HepG2 (cell line): ENCODE data around the gene CPAMD8. TPM values are rescaled to one million over a fixed set of nuclear protein-coding genes. Genes with fewer than 3 reads are reported as not detected.

Experiments used
- AKAP8 ChIP-seq: sonication (generic); formaldehyde crosslinking; IDR thresholded peaks from 2 replicates; pipeline ENCODE4 v1.5.1; 2020; ENCODE audit warnings: mild to moderate bottlenecking, missing genetic modification reagents
- ARID3A ChIP-seq: IDR thresholded peaks from 2 replicates; pipeline ENCODE4 v1.6.1; 2012; ENCODE audit warnings: low read depth, low read length, improper control_type of control experiment
- CCAR2 ChIP-seq: fragments of 200-400 bp; formaldehyde crosslinking; optimal IDR thresholded peaks from 2 replicates; pipeline ENCODE3; 2018; ENCODE audit warnings: low read depth, mild to moderate bottlenecking, low read length, moderate library complexity
- GTF3A ChIP-seq: sonication (generic); formaldehyde crosslinking; conservative IDR thresholded peaks from 2 replicates; pipeline ENCODE4 v1.4.0; 2020; ENCODE audit warnings: mild to moderate bottlenecking, missing genetic modification reagents
- KAT2B ChIP-seq: fragments of 150-350 bp; IDR thresholded peaks from 2 replicates; pipeline ENCODE4 v1.6.1; 2014; ENCODE audit warnings: low read depth, low read length, borderline replicate concordance
- KLF13 ChIP-seq: sonication (generic); formaldehyde crosslinking; IDR thresholded peaks from 2 replicates; pipeline ENCODE4 v1.4.0; 2020; ENCODE audit warnings: mild to moderate bottlenecking, missing genetic modification reagents
- KLF15 ChIP-seq: sonication (generic); formaldehyde crosslinking; IDR thresholded peaks from 2 replicates; pipeline ENCODE4 v1.8.1; 2023; ENCODE audit warnings: borderline replicate concordance, mild to moderate bottlenecking, inconsistent platforms, missing genetic modification reagents, mixed read lengths
- PAXIP1 ChIP-seq: sonication (generic); formaldehyde crosslinking; conservative IDR thresholded peaks from 2 replicates; pipeline ENCODE4 v1.4.0; 2020; ENCODE audit warnings: mild to moderate bottlenecking, missing genetic modification reagents, moderate library complexity
- SIX1 ChIP-seq: sonication (generic); formaldehyde crosslinking; IDR thresholded peaks from 2 replicates; pipeline ENCODE4 v1.4.0; 2020; ENCODE audit warnings: missing genetic modification reagents, borderline replicate concordance
- SMAD3 ChIP-seq: sonication (generic); formaldehyde crosslinking; IDR thresholded peaks from 2 replicates; pipeline ENCODE4 v1.4.0; 2020; ENCODE audit warnings: missing genetic modification reagents
- SRY ChIP-seq: sonication (generic); formaldehyde crosslinking; IDR thresholded peaks from 2 replicates; pipeline ENCODE4 v1.8.0; 2022; ENCODE audit warnings: mild to moderate bottlenecking, missing genetic modification reagents
- TRIM24 ChIP-seq: sonication (generic); formaldehyde crosslinking; IDR thresholded peaks from 2 replicates; pipeline ENCODE4 v1.8.0; 2022; ENCODE audit warnings: mild to moderate bottlenecking, missing genetic modification reagents
- ZBTB38 ChIP-seq: sonication (generic); formaldehyde crosslinking; IDR thresholded peaks from 2 replicates; pipeline ENCODE4 v1.5.1; 2020; ENCODE audit warnings: mild to moderate bottlenecking, missing genetic modification reagents
- ZBTB7A ChIP-seq: sonication (generic); formaldehyde crosslinking; IDR thresholded peaks from 2 replicates; pipeline ENCODE4 v1.8.0; 2022; ENCODE audit warnings: mild to moderate bottlenecking, missing genetic modification reagents
- ZFP62 ChIP-seq: sonication (generic); formaldehyde crosslinking; IDR thresholded peaks from 2 replicates; pipeline ENCODE4 v1.4.0; 2020; ENCODE audit warnings: missing genetic modification reagents
- ZIK1 ChIP-seq: sonication (generic); formaldehyde crosslinking; IDR thresholded peaks from 2 replicates; pipeline ENCODE4 v1.5.0; 2020; ENCODE audit warnings: mild to moderate bottlenecking, low read depth, missing genetic modification reagents, borderline replicate concordance
- ZNF280D ChIP-seq: sonication (generic); formaldehyde crosslinking; IDR thresholded peaks from 2 replicates; pipeline ENCODE4 v1.5.1; 2020; ENCODE audit warnings: mild to moderate bottlenecking, missing genetic modification reagents
- ZNF3 ChIP-seq: IDR thresholded peaks from 2 replicates; pipeline ENCODE4 v1.7.0; 2017; ENCODE audit warnings: inconsistent platforms
- ZNF317 ChIP-seq: sonication (generic); formaldehyde crosslinking; IDR thresholded peaks from 2 replicates; pipeline ENCODE4 v1.5.0; 2020; ENCODE audit warnings: mild to moderate bottlenecking, missing genetic modification reagents
- ZNF660 ChIP-seq: sonication (generic); formaldehyde crosslinking; IDR thresholded peaks from 2 replicates; pipeline ENCODE4 v1.5.1; 2020; ENCODE audit warnings: mild to moderate bottlenecking, low read depth, missing genetic modification reagents, borderline replicate concordance
- polyA plus RNA-seq, 8 experiments: library from polyadenylated mRNA; depleted of rRNA in 3 of 8; stranded (reverse) in 7 of 8; unstranded in 1 of 8; fragments of >200 nt; fragmentation: Illumina TruSeq in 4 of 8; extraction: Trizol in 4 of 8; gene quantifications; 2 replicates each; pipeline versions ENCODE4 v1.2.1 to v1.2.3, GENCODE V29; 2011 to 2016; ENCODE audit warnings: low read depth in 4 of 8, missing spikeins in 1 of 8, mixed read lengths in 1 of 8; ENCODE audit not compliant: insufficient read depth in 1 of 8
- total RNA-seq, 5 experiments: library from RNA; depleted of rRNA; stranded (reverse); fragments of >200 nt; fragmentation: Illumina TruSeq; extraction: Trizol; gene quantifications; 2 replicates each; pipeline ENCODE4 v1.2.3, GENCODE V29; 2016; ENCODE audit warnings: low read depth in 1 of 5

Gene CPAMD8
- total and polyA plus RNA-seq, 2 of the 13 experiments (the other 11 are each of a cell fraction or from before 2014, with no cell fraction given), result 0.29 to 0.34 TPM

- TF ChIP-seq PAXIP1 (CRISPR knock-in tag) (peak; percentile 63), ZBTB38 (CRISPR knock-in tag) (no peak; the same call in 1 of the 2 replicates), SRY (CRISPR knock-in tag) (no peak; the same call in 1 of the 2 replicates), KLF13 (CRISPR knock-in tag) (0 out of 2 replicates have a peak, but pooled peaks have one; percentile 78), ZNF280D (CRISPR knock-in tag) (peak; percentile 57), KLF15 (0 out of 2 replicates have a peak, but pooled peaks have one; percentile 48), ZNF317 (CRISPR knock-in tag) (peak; percentile 46; the same call in 1 of the 2 replicates), TRIM24 (no peak), ARID3A (no peak), ZIK1 (CRISPR knock-in tag) (peak; percentile 67; the same call in 1 of the 2 replicates), AKAP8 (CRISPR knock-in tag) (no peak), ZNF3 (CRISPR knock-in tag) (no peak), CCAR2 (no peak), SMAD3 (CRISPR knock-in tag) (peak; percentile 47; the same call in 1 of the 2 replicates), KAT2B (no peak), ZBTB7A (peak; percentile 83), GTF3A (peak; percentile 90; the same call in 1 of the 2 replicates), ZNF660 (no peak), SIX1 (no peak), ZFP62 (no peak)
Observed at GRCh38 chr19:17075035-17075863, 48.6 kb upstream of the CPAMD8 start, which contains the start of the genes HAUS8 and MYO9B (continued).
